OCI-LY1 (cell line): ENCODE results near the gene LDLR.

ENCODE experiments used
- H2AFZ ChIP-seq: fragments of 200-600 bp; sonication (generic), shearing (Covaris generic); 2 replicates; pipeline ENCODE4 v1.6.0; 2014; ENCODE audit warnings: antibody characterized with exemption, mild to moderate bottlenecking, low read length
- H3F3A ChIP-seq: fragments of 200-600 bp; sonication (generic), shearing (Covaris generic); 2 replicates; pipeline ENCODE4 v1.6.0; 2014; ENCODE audit warnings: mild to moderate bottlenecking, antibody characterized with exemption, low read length, moderate library complexity; ENCODE audit not compliant: insufficient read depth
- H3K27ac ChIP-seq: fragments of 200-600 bp; sonication (generic); 2 replicates; pipeline ENCODE4 v1.5.1; 2014; ENCODE audit warnings: low read length, mixed run types, mild to moderate bottlenecking, low read depth; ENCODE audit not compliant: poor library complexity, severe bottlenecking
- H3K27me3 ChIP-seq: fragments of 200-600 bp; sonication (generic); 2 replicates; pipeline ENCODE4 v1.6.0; 2014; ENCODE audit warnings: antibody characterized with exemption, mild to moderate bottlenecking, low read length, moderate library complexity; ENCODE audit not compliant: insufficient read depth
- H3K36me3 ChIP-seq: fragments of 200-600 bp; sonication (generic); 2 replicates; pipeline ENCODE4 v1.6.1; 2014; ENCODE audit warnings: mild to moderate bottlenecking, antibody characterized with exemption, low read length, moderate library complexity, mixed read lengths; ENCODE audit not compliant: insufficient read depth
- H3K4me1 ChIP-seq: fragments of 200-600 bp; sonication (generic); 2 replicates; pipeline ENCODE4 v1.5.1; 2014; ENCODE audit warnings: mild to moderate bottlenecking, low read length, moderate library complexity; ENCODE audit not compliant: insufficient read depth, severe bottlenecking
- H3K4me2 ChIP-seq: fragments of 200-600 bp; sonication (generic), shearing (Covaris generic); 2 replicates; pipeline ENCODE4 v1.6.1; 2014; ENCODE audit warnings: low read length
- H3K4me3 ChIP-seq: fragments of 200-600 bp; sonication (generic); 2 replicates; pipeline ENCODE4 v1.5.1; 2014; ENCODE audit warnings: low read length, low read depth, mild to moderate bottlenecking, mixed read lengths; ENCODE audit not compliant: poor library complexity, severe bottlenecking
- H3K79me2 ChIP-seq: fragments of 200-600 bp; shearing (Covaris generic); 2 replicates; pipeline ENCODE4 v1.6.1; 2016; ENCODE audit warnings: mixed run types, low read length, mixed read lengths; ENCODE audit not compliant: insufficient read depth
- H3K9ac ChIP-seq: fragments of 200-600 bp; sonication (generic), shearing (Covaris generic); 2 replicates; pipeline ENCODE4 v1.6.1; 2014; ENCODE audit warnings: mild to moderate bottlenecking, low read length, mixed read lengths
- H3K9me2 ChIP-seq: fragments of 200-600 bp; sonication (generic), shearing (Covaris generic); 2 replicates; pipeline ENCODE4 v1.6.1; 2014; ENCODE audit warnings: low read depth, mild to moderate bottlenecking, low read length, mixed read lengths
- H3K9me3 ChIP-seq: fragments of 200-600 bp; shearing (Covaris generic); 2 replicates; pipeline ENCODE4 v1.6.1; 2014; ENCODE audit warnings: low read length, mixed read lengths
- H4K20me1 ChIP-seq: fragments of 200-600 bp; sonication (generic), shearing (Covaris generic); 2 replicates; pipeline ENCODE4 v1.6.0; 2016; ENCODE audit warnings: mild to moderate bottlenecking, low read length; ENCODE audit not compliant: insufficient read depth
- CTCF ChIP-seq: fragments of 200-600 bp; sonication (generic), shearing (Covaris generic); IDR thresholded peaks from 2 replicates; pipeline ENCODE4 v1.5.1; 2017; ENCODE audit warnings: mild to moderate bottlenecking, antibody characterized with exemption, low read length, moderate library complexity, mixed read lengths
- EZH2 ChIP-seq: fragments of 200-600 bp; sonication (generic), shearing (Covaris generic); IDR thresholded peaks from 2 replicates; pipeline ENCODE4 v1.8.0; 2017; ENCODE audit warnings: borderline replicate concordance, mixed run types, mild to moderate bottlenecking, antibody characterized with exemption, low read length, moderate library complexity, mixed read lengths

The LDLR gene

GRCh38 chr19:11174336-11174735 is 85.1 kb downstream of the LDLR start:
- H2AFZ ChIP-seq = no peak overlapping the region
- peaks cover 76% of the 10 kb centered on the region for H3K36me3 ChIP-seq

GRCh38 chr19:11175920-11176319 is 86.7 kb downstream of the LDLR start:
- Histone ChIP-seq H2AFZ (no peak overlapping the region), H3K4me2 (no peak overlapping the region), H3K4me3 (no peak overlapping the region), H3K9me3 (no peaks in the 10 kb centered on the region), H3K9ac (no peak overlapping the region), H3K27me3 (no peaks in the 10 kb centered on the region), H3K36me3 (peaks cover 63% of the 10 kb centered on the region), H3K4me1 (peaks cover 17% of the 10 kb centered on the region), H3K9me2 (no peaks in the 10 kb centered on the region), H3F3A (no peaks in the 10 kb centered on the region), H4K20me1 (no peaks in the 10 kb centered on the region), H3K79me2 (no peaks in the 10 kb centered on the region), H3K27ac (no peak overlapping the region)
- no peak for TF ChIP-seq EZH2
- TF ChIP-seq CTCF = no peak

More at GRCh38 chr19:11174336-11174735, 85.1 kb downstream of the LDLR start:
- Histone ChIP-seq H3K9ac (no peak overlapping the region), H3K9me3 (no peaks in the 10 kb centered on the region), H3K4me2 (no peak overlapping the region), H3K9me2 (no peaks in the 10 kb centered on the region), H3K4me1 (peaks cover 1% of the 10 kb centered on the region), H3K79me2 (no peaks in the 10 kb centered on the region), H3F3A (no peaks in the 10 kb centered on the region), H4K20me1 (no peaks in the 10 kb centered on the region), H3K4me3 (no peak overlapping the region), H3K27ac (no peak overlapping the region), H3K27me3 (no peaks in the 10 kb centered on the region)
- no peak for TF ChIP-seq CTCF
- TF ChIP-seq EZH2 = no peak

DNA sequence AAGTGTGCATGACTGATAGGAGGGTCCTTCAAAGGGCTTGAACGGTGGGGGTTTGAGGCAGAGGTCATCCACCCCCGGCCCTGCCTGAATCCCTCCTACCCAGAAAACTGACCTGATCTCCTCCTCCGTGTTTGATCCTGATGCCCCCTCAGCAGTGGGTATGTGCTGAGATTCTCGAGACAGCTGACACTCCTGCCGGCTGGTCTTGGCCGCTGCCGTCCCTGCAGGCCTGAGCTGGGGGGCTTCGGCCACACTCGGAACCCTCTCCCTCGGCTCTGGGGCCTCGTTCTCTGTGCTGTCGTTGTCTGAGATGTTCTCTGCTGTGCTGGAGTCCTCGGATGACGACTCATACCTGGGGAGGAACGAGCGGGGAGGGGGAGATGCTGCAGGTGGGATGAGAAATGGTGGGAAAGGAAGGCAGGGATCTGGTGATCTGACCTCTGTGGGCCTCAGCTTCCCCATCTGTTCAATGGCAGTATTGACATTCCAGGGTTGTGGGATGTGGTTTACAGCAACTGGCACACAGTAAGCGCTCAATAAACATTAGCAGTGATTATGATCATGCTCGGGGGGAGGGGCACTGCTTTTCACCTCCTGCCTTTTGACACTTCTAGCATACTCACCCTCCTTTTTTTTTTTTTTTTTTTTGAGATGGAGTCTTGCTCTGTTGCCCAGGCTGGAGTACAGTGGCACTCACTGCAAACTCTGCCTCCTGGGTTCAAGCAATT is 87.4 kb downstream of the LDLR start:
- Histone ChIP-seq H3K4me3 (no peak overlapping the region), H3K27me3 (no peaks in the 10 kb centered on the region), H3K27ac (no peak overlapping the region)

More for the DNA sequence above, 87.4 kb downstream of the LDLR start:
- Histone ChIP-seq H3K9ac (no peak overlapping the region), H3K4me1 (peaks cover 17% of the 10 kb centered on the region), H3K9me3 (no peaks in the 10 kb centered on the region), H3K36me3 (peaks cover 63% of the 10 kb centered on the region), H3K79me2 (no peaks in the 10 kb centered on the region), H4K20me1 (no peaks in the 10 kb centered on the region), H3K4me2 (no peak overlapping the region), H3K9me2 (no peaks in the 10 kb centered on the region), H2AFZ (no peak overlapping the region), H3F3A (no peaks in the 10 kb centered on the region)
- TF ChIP-seq CTCF (no peak), EZH2 (no peak)
